Measurements from ENCODE around the gene BTBD16.
A peak's percentile ranks its signal among the peaks of the same experiment; 100 is the strongest.

Gene BTBD16

DNA sequence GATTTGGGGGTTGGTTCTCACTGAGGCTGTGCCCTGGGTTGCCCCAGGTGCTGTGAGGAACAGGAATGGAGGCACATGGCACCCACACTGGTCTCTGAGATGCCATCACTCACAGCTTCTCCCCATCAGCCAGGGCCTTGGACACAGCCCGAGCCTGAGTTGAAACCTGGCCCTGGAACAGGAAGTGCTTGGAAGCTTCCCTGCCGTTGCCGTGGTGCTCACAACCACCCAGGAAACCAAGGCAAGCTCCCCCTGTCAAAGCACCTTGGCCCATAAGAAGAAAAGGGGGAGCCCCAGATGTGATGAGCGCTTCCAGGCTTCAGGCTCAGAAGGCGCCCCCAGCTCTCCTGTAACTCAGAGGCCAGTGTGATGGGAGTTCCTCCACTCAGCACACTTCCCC lies at the start of gene BTBD16:
TSS of gene BTBD16 (plus strand) at position 221 of the 400 bp plus-strand sequence. CDS start 3,786 bp downstream, outside the sequence.
- TF ChIP-seq, protein P1, sequence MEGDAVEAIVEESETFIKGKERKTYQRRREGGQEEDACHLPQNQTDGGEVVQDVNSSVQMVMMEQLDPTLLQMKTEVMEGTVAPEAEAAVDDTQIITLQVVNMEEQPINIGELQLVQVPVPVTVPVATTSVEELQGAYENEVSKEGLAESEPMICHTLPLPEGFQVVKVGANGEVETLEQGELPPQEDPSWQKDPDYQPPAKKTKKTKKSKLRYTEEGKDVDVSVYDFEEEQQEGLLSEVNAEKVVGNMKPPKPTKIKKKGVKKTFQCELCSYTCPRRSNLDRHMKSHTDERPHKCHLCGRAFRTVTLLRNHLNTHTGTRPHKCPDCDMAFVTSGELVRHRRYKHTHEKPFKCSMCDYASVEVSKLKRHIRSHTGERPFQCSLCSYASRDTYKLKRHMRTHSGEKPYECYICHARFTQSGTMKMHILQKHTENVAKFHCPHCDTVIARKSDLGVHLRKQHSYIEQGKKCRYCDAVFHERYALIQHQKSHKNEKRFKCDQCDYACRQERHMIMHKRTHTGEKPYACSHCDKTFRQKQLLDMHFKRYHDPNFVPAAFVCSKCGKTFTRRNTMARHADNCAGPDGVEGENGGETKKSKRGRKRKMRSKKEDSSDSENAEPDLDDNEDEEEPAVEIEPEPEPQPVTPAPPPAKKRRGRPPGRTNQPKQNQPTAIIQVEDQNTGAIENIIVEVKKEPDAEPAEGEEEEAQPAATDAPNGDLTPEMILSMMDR (IDR thresholded peaks at IDR 0.05; ENCODE audit: low read depth, low read length) = no peak
- no peak within 1 kb of the TSS for H3K4me3 ChIP-seq (ENCODE audit: low read depth, low read length)
- no peak within 1 kb of the TSS for H3K27ac ChIP-seq
- DNase-seq = no peak
- no peaks in the 10 kb centered on the region for H3K27me3 ChIP-seq (ENCODE audit: insufficient read depth, low read depth, severe bottlenecking)
- H3K9me3 ChIP-seq (ENCODE audit: severe bottlenecking) = no peaks in the 10 kb centered on the region
- H3K36me3 ChIP-seq = no peaks in the 10 kb centered on the region

DNA sequence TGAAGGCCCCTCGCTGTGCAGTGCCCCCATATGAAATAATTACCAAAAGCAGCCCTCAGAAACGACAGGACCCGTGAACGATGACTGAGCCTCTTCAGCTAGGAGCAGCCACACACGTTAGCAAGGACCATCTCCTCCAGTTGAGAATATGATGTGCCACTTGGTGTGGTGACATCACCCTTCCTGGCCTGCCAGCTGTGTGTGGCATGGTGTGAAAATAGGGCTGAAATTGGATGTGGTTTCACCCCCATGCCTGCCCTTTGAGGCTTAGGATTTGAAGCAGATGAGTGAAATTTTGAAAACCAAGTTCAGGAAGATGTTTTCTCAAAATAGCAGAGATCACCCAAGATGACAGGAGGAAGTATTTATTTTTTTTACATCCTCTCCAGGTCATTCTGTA lies 49.1 kb upstream of the BTBD16 start:
- peaks cover 2% of the 10 kb centered on the region; the same call in 1 of the 2 replicates for H3K36me3 ChIP-seq
- TF ChIP-seq, protein P1 (IDR thresholded peaks at IDR 0.05; ENCODE audit: low read depth, low read length) = no peak

DNA sequence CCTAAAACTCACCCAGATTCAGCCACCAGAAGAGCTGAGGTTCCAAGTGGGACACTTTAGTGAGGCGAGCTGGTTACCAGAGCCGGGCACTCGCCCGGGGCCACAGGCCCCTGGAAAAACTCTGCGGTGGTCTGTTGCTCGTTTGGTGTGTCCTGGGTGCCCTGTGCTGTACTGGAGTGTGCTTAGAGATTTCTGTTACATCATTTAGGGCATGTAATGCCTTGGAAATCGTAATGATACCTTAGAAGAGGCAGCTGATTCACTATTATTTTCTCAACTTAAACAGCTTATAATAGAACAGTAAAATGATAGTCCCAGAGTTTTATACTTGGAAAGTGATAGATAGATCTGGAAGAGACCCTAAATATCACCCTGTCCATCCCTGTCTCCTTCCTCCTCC lies 48.5 kb upstream of the BTBD16 start:
- no peak overlapping the region for H3K27ac ChIP-seq
- H3K36me3 ChIP-seq = peaks cover 2% of the 10 kb centered on the region
- H3K9me3 ChIP-seq (ENCODE audit: severe bottlenecking) = no peaks in the 10 kb centered on the region
- H3K27me3 ChIP-seq (ENCODE audit: insufficient read depth, low read depth, severe bottlenecking) = no peaks in the 10 kb centered on the region
- no peak for DNase-seq
- TF ChIP-seq, protein P1 (IDR thresholded peaks at IDR 0.05; ENCODE audit: low read depth, low read length) = no peak
- H3K4me3 ChIP-seq (ENCODE audit: low read depth, low read length) = no peak overlapping the region

More for the DNA sequence above, 49.1 kb upstream of the BTBD16 start:
- DNase-seq = no peak
- Histone ChIP-seq H3K9me3 (ENCODE audit: severe bottlenecking) (no peaks in the 10 kb centered on the region), H3K4me3 (ENCODE audit: low read depth, low read length) (no peak overlapping the region), H3K27me3 (ENCODE audit: insufficient read depth, low read depth, severe bottlenecking) (no peaks in the 10 kb centered on the region), H3K27ac (no peak overlapping the region)

DNA sequence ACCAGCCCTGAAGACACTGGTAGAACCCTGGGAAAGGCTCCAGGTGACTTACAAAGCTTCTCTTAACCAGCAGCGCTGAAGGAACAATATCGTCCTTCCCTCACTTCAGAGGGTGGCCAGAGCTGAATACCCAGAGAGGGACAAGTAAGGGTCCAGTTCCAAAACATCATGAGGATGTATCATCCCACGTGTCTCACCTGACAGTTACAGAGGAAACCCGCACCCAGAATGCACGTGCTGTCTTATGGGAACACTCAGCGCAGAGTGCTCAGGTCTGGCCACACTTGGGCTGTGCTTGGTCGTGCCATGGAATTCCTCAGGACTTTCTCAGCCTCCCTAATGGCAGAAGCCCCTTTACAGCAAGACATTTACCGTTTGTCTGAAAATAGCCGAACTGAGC lies 46.9 kb upstream of the BTBD16 start:
- Histone ChIP-seq H3K27ac (no peak overlapping the region), H3K4me3 (ENCODE audit: low read depth, low read length) (no peak overlapping the region), H3K36me3 (peaks cover 6% of the 10 kb centered on the region), H3K27me3 (ENCODE audit: insufficient read depth, low read depth, severe bottlenecking) (no peaks in the 10 kb centered on the region), H3K9me3 (ENCODE audit: severe bottlenecking) (no peaks in the 10 kb centered on the region)
- DNase-seq = no peak
- TF ChIP-seq, protein P1 (IDR thresholded peaks at IDR 0.05; ENCODE audit: low read depth, low read length) = no peak

DNA sequence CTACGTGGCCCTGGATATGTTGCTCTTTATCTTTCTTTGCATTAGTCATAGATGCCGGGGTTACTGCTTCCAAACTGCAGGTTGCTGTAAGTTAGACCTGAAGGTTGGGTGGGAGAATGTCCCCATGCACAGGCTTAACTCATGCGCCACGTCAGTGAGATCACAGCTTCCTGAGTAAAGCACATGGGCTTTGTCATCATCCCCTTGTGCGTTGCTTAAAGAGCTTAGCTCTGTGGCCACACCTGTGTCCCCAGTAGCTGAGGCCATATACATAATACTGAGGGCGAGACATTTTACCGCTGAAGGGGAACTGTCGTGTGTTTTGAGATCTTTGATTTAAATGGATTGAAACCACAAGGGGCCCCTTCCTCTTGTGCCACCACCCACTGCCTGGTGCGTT lies 45.8 kb upstream of the BTBD16 start:
- Histone ChIP-seq H3K4me3 (ENCODE audit: low read depth, low read length) (no peak overlapping the region), H3K27ac (no peak overlapping the region; the same call in 1 of the 2 replicates), H3K27me3 (ENCODE audit: insufficient read depth, low read depth, severe bottlenecking) (no peaks in the 10 kb centered on the region), H3K36me3 (peaks cover 6% of the 10 kb centered on the region), H3K9me3 (ENCODE audit: severe bottlenecking) (no peaks in the 10 kb centered on the region)
- TF ChIP-seq, protein P1 (IDR thresholded peaks at IDR 0.05; ENCODE audit: low read depth, low read length) = no peak
- peak; percentile 70 for DNase-seq

DNA sequence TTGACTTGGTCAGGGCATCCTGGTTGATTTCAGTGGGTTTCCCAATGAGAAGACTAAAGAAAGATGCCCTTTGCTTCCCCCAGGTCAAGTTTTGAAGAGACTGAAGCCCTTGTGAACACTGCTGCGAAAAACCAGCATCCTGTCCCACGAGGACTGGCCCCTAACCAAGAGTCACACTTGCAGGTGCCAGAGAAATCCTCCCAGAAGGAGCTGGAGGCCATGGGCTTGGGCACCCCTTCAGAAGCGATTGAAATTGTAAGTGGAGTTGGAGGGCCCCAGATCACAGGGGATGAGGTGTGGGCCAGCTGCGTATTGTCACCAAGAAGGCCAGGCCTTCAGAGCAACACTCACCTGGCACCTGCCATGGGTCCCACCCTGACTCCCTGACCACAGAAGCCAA lies 43.3 kb upstream of the BTBD16 start:
- Histone ChIP-seq H3K9me3 (ENCODE audit: severe bottlenecking) (no peaks in the 10 kb centered on the region), H3K4me3 (ENCODE audit: low read depth, low read length) (no peak overlapping the region), H3K27me3 (ENCODE audit: insufficient read depth, low read depth, severe bottlenecking) (no peaks in the 10 kb centered on the region), H3K36me3 (peaks cover 6% of the 10 kb centered on the region), H3K27ac (no peak overlapping the region)
- no peak for DNase-seq
- TF ChIP-seq, protein P1 (IDR thresholded peaks at IDR 0.05; ENCODE audit: low read depth, low read length) = no peak
